Measurements from ENCODE around the gene CYTH4. TPM values are rescaled to one million over a fixed set of nuclear protein-coding genes. Genes with fewer than 3 reads are reported as not detected.

The CYTH4 gene
- total RNA-seq, 1 experiment from 2014 or later, result 3.8 TPM

- H3K4me3 ChIP-seq (replicated peaks in 1 of 2; ENCODE audit: low read depth in 1 of 2, low read length in 2 of 2), result peak overlapping the region in 1 of 2 experiments; percentile 18; a peak in 2 of 4 replicates
- ChIA-PET RAD21 (ENCODE audit: low non-redundant PET in 1 of 2, low total read pairs in 2 of 2, uncharacterized antibody in 2 of 2, unreplicated experiment in 2 of 2) (no interaction called here), CTCF (interaction anchor here (0.8 to 1.2 kb wide), 2 partner anchors 21 to 120 kb away, joined by 3 read pairs; no protein-coding TSS in a partner anchor), POLR2A (interaction anchor here (1.7 kb wide), 1 partner anchor 10 kb away, joined by 3 read pairs; no protein-coding TSS in a partner anchor)
- H3K4me1 ChIP-seq (ENCODE audit: control insufficient read depth in 1 of 2, insufficient read depth in 2 of 2, low read length in 2 of 2), result peaks cover 51 to 82% of the 10 kb centered on the region in 2 experiments
- DNase-seq (ENCODE audit: low read depth, low spot score) (no peak), ATAC-seq (peak; percentile 48)
- H2AFZ ChIP-seq (ENCODE audit: low read depth, low read length, poor library complexity, severe bottlenecking), result no peak overlapping the region
- H3K79me2 ChIP-seq (ENCODE audit: insufficient read depth, low read length), result no peaks in the 10 kb centered on the region
- BruUV-seq (replicated peaks), result no TSS peak
- no peak for TF ChIP-seq YY1 (IDR thresholded peaks at IDR 0.05; ENCODE audit: extremely low read depth, insufficient replicate concordance, low read depth, low read length)
- no peak for TF ChIP-seq MAX (IDR thresholded peaks at IDR 0.05)
- TF ChIP-seq FOSL1 (IDR thresholded peaks at IDR 0.05; ENCODE audit: low read depth), result no peak
- TF ChIP-seq EZH2phosphoT487 (IDR thresholded peaks at IDR 0.05; ENCODE audit: borderline replicate concordance), result no peak
- TF ChIP-seq POLR2A (IDR thresholded peaks at IDR 0.05; ENCODE audit: borderline replicate concordance, extremely low read depth, insufficient read depth, insufficient read length), result no peak
- H4K20me1 ChIP-seq (ENCODE audit: insufficient read depth), result no peaks in the 10 kb centered on the region
- H3K27ac ChIP-seq (ENCODE audit: low read depth, low read length), result peak overlapping the region; percentile 69
- H3K36me3 ChIP-seq (ENCODE audit: control insufficient read depth in 1 of 2, insufficient read depth in 2 of 2, low read length in 2 of 2), result no peaks in the 10 kb centered on the region
- peak overlapping the region; percentile 35 for H3K9ac ChIP-seq (ENCODE audit: low read length)
- intact Hi-C loops (cut with micrococcal nuclease), result no loop called here
- no peaks in the 10 kb centered on the region for H3K27me3 ChIP-seq (ENCODE audit: insufficient read depth, low read length)
- H3K4me2 ChIP-seq (ENCODE audit: low read length), result peak overlapping the region; percentile 73
- no peaks in the 10 kb centered on the region for H3K9me2 ChIP-seq (ENCODE audit: insufficient read depth)
- no peaks in the 10 kb centered on the region for H3K9me3 ChIP-seq (ENCODE audit: control insufficient read depth in 1 of 2, insufficient read depth in 1 of 2, low read depth in 1 of 2, low read length in 2 of 2)
These were observed 55.1 kb downstream of the CYTH4 start for GRCh38 chr22:37337204-37337943.

GRCh38 chr22:37338539-37339246 lies 56.4 kb downstream of the CYTH4 start:
- Histone ChIP-seq H3K9me3 (ENCODE audit: control insufficient read depth in 1 of 2, insufficient read depth in 1 of 2, low read depth in 1 of 2, low read length in 2 of 2) (no peaks in the 10 kb centered on the region), H3K9me2 (ENCODE audit: insufficient read depth) (no peaks in the 10 kb centered on the region), H4K20me1 (ENCODE audit: insufficient read depth) (no peaks in the 10 kb centered on the region), H3K79me2 (ENCODE audit: insufficient read depth, low read length) (no peaks in the 10 kb centered on the region), H3K27me3 (ENCODE audit: insufficient read depth, low read length) (no peaks in the 10 kb centered on the region), H3K27ac (ENCODE audit: low read depth, low read length) (no peak overlapping the region; the same call in 1 of the 2 replicates), H3K4me1 (ENCODE audit: control insufficient read depth in 1 of 2, insufficient read depth in 2 of 2, low read length in 2 of 2) (peaks cover 43 to 68% of the 10 kb centered on the region in 2 experiments), H3K9ac (ENCODE audit: low read length) (no peak overlapping the region), H3K4me2 (ENCODE audit: low read length) (no peak overlapping the region), H3K4me3 (replicated peaks in 1 of 2; ENCODE audit: low read depth in 1 of 2, low read length in 2 of 2) (no peak overlapping the region), H2AFZ (ENCODE audit: low read depth, low read length, poor library complexity, severe bottlenecking) (no peak overlapping the region), H3K36me3 (ENCODE audit: control insufficient read depth in 1 of 2, insufficient read depth in 2 of 2, low read length in 2 of 2) (no peaks in the 10 kb centered on the region)
- ChIA-PET RAD21 (ENCODE audit: low non-redundant PET in 1 of 2, low total read pairs in 2 of 2, uncharacterized antibody in 2 of 2, unreplicated experiment in 2 of 2) (no interaction called here), CTCF (interaction anchor here (2.5 kb wide), 1 partner anchor 7 kb away, joined by 15 read pairs; no protein-coding TSS in a partner anchor), POLR2A (interaction anchor here (1.5 kb wide), 1 partner anchor 11 kb away, joined by 3 read pairs; no protein-coding TSS in a partner anchor)
- TF ChIP-seq POLR2AphosphoS5 (IDR thresholded peaks at IDR 0.05; ENCODE audit: low read depth, low read length) (no peak), ZNF274 (IDR thresholded peaks at IDR 0.05; ENCODE audit: low read depth, low read length) (no peak), SRF (IDR thresholded peaks at IDR 0.05; ENCODE audit: low read depth) (no peak), REST (IDR thresholded peaks at IDR 0.05; ENCODE audit: low read depth) (no peak)
- DNase-seq (ENCODE audit: low read depth, low spot score) (no peak), ATAC-seq (no peak)
- BruUV-seq (replicated peaks), result no TSS peak
- intact Hi-C loops (cut with micrococcal nuclease), result no loop called here

Data from HCT116 (cell line).